Body of pancreas (tissue), 4 donors: ENCODE measurements around the gene PNPLA7. TPM values are rescaled to one million over a fixed set of nuclear protein-coding genes. Genes with fewer than 3 reads are reported as not detected.
"Not testable (repeated sequence)": the region's sequence is repeated elsewhere in the genome, so short reads cannot be mapped to it uniquely, and the experiment has no call there.

Source experiments
- ATAC-seq: fragments of 150-250 bp; one replicate; pipeline ENCODE4 v1.9.1; 2016
- DNase-seq, 4 donors: peaks; one replicate each; pipeline ENCODE4 v3.0.0-alpha.2; 2019
- H3K27ac ChIP-seq, 4 donors: fragments of 200-600 bp; sonication (generic); 1 replicate in 3 of 4; 2 replicates in 1 of 4; pipeline versions ENCODE4 v1.5.1 to v1.6.1; 2016 to 2019; ENCODE audit warnings: mild to moderate bottlenecking in 1 of 4, mixed read lengths in 1 of 4, moderate library complexity in 1 of 4
- H3K27me3 ChIP-seq, 2 donors: fragments of 200-600 bp; sonication (generic); one replicate each; pipeline ENCODE4 v1.6.0; 2016; ENCODE audit warnings: mild to moderate bottlenecking in 1 of 2
- H3K36me3 ChIP-seq, 2 donors: fragments of 200-600 bp; sonication (generic); replicated peaks in 1 of 2; 2 replicates each; pipeline ENCODE4 v1.5.1; 2016; ENCODE audit warnings: low read depth in 2 of 2; ENCODE audit not compliant: insufficient read depth in 1 of 2
- H3K4me1 ChIP-seq: fragments of 200-600 bp; sonication (generic); one replicate; pipeline ENCODE4 v1.6.0; 2016
- H3K4me3 ChIP-seq, 2 donors: fragments of 200-600 bp; sonication (generic); 1 replicate in 1 of 2; 2 replicates in 1 of 2; pipeline ENCODE4 v1.5.1; 2016 to 2019
- H3K9me3 ChIP-seq, 3 donors: fragments of 200-600 bp; sonication (generic); 1 replicate in 2 of 3; 2 replicates in 1 of 3; pipeline ENCODE4 v1.5.1; 2016
- CTCF ChIP-seq, 7 experiments: fragments of 450-650 bp in 4 of 7; fragments of 200-600 bp in 3 of 7; sonication (generic) in 3 of 7; IDR thresholded peaks; one replicate each; pipeline ENCODE4 v1.5.1; 2016 to 2019; ENCODE audit warnings: antibody characterized with exemption in 7 of 7
- POLR2A ChIP-seq, 3 donors: fragments of 450-650 bp; IDR thresholded peaks; one replicate each; pipeline ENCODE4 v1.6.1; 2016; ENCODE audit warnings: antibody characterized with exemption in 3 of 3, mild to moderate bottlenecking in 2 of 3
- WGBS, 2 donors: methylation state at CpG; one replicate each; pipeline ENCODE4 v1.1.5; 2017; 5-methylcytosine and 5-hydroxymethylcytosine counted together
- intact Hi-C: fragments of 100-400 bp; cut with DNase I; formaldehyde crosslinking; loops from one replicate; pipeline ENCODE4 v1.15.1; 2023
- total RNA-seq, 2 donors: library from RNA; depleted of rRNA; stranded (reverse); fragments of >200 nt; gene quantifications; one replicate each; pipeline ENCODE4 v1.1.0, GENCODE V29; 2016

The PNPLA7 gene
- total RNA-seq = 10 to 100 TPM; 16.1 to 27.7 TPM

- DNase-seq (peak; percentile 90 to 94 (median 94)), ATAC-seq (peak; percentile 76)
- H3K27ac ChIP-seq = peak within 1 kb of the TSS; percentile 71 to 94 (median 85)
- no peaks in the 10 kb centered on the region for H3K27me3 ChIP-seq
- intact Hi-C loops = no loop called here
- peak within 1 kb of the TSS; percentile 25 to 57 for H3K4me3 ChIP-seq
- TF ChIP-seq CTCF (IDR thresholded peaks at IDR 0.05) (no peak), POLR2A (IDR thresholded peaks at IDR 0.05) (peak in 2 of 3 donors; percentile 44 to 50)
- no peaks in the 10 kb centered on the region for H3K9me3 ChIP-seq
- peaks cover 35% of the 10 kb centered on the region for H3K4me1 ChIP-seq
- 0 to 2% methylated on average over 8 to 13 of the region's 13 CpGs for WGBS, 2 donors
- H3K36me3 ChIP-seq = peaks cover 0 to 1% of the 10 kb centered on the region in 2 donors
Measured at GRCh38 chr9:137550231-137550621, at the start of gene PNPLA7. PNPLA7 (minus strand) TSS chr9:137550402; CDS start chr9:137550197, 205 bp downstream.

GRCh38 chr9:137598943-137599342, 48.7 kb upstream of the PNPLA7 start:
- Histone ChIP-seq H3K4me3 (no peak overlapping the region), H3K4me1 (peaks cover 2% of the 10 kb centered on the region), H3K9me3 (no peaks in the 10 kb centered on the region), H3K27ac (no peak overlapping the region), H3K27me3 (no peaks in the 10 kb centered on the region), H3K36me3 (no peaks in the 10 kb centered on the region)
- no peak for DNase-seq
- TF ChIP-seq POLR2A (IDR thresholded peaks at IDR 0.05) (no peak), CTCF (IDR thresholded peaks at IDR 0.05) (no peak)
- no peak for ATAC-seq
- WGBS, 2 donors = 77 to 83% methylated on average over 6 to 8 of the region's 8 CpGs
- intact Hi-C loops = no loop called here

- WGBS, 2 donors = 75 to 92% methylated on average over 3 to 6 of the region's 7 CpGs
- intact Hi-C loops, H3K27me3 ChIP-seq, H3K4me3 ChIP-seq, ATAC-seq, H3K9me3 ChIP-seq, H3K36me3 ChIP-seq, DNase-seq, H3K27ac ChIP-seq: not testable (repeated sequence)
- H3K4me1 ChIP-seq = peaks cover 22% of the 10 kb centered on the region
Measured at GRCh38 chr9:137596577-137596976, 46.4 kb upstream of the PNPLA7 start.

- Histone ChIP-seq H3K4me3 (no peak overlapping the region), H3K4me1 (peaks cover 47% of the 10 kb centered on the region), H3K9me3 (no peaks in the 10 kb centered on the region), H3K27me3 (no peaks in the 10 kb centered on the region), H3K36me3 (no peaks in the 10 kb centered on the region), H3K27ac (peak overlapping the region; percentile 47 to 75 (median 68))
- peak; percentile 64 to 88 (median 78) for DNase-seq
- no peak for ATAC-seq
- 22 to 27% methylated on average over 11 to 12 of the region's 12 CpGs for WGBS, 2 donors
- intact Hi-C loops = no loop called here
- no peak for TF ChIP-seq POLR2A (IDR thresholded peaks at IDR 0.05)
- no peak for TF ChIP-seq CTCF (IDR thresholded peaks at IDR 0.05)
Measured at GRCh38 chr9:137593176-137593575, 43.0 kb upstream of the PNPLA7 start.

GRCh38 chr9:137592767-137593166, 42.6 kb upstream of the PNPLA7 start:
- intact Hi-C loops = no loop called here
- Histone ChIP-seq H3K27me3 (no peaks in the 10 kb centered on the region), H3K36me3 (no peaks in the 10 kb centered on the region), H3K9me3 (no peaks in the 10 kb centered on the region), H3K4me3 (no peak overlapping the region), H3K4me1 (peaks cover 49% of the 10 kb centered on the region), H3K27ac (peak overlapping the region; percentile 47 to 75 (median 68))
- DNase-seq (peak; percentile 83 to 93 (median 92)), ATAC-seq (peak; percentile 67)
- TF ChIP-seq POLR2A (IDR thresholded peaks at IDR 0.05) = no peak
- TF ChIP-seq CTCF (IDR thresholded peaks at IDR 0.05) = peak in 1 of 7 experiments; percentile 17
- 17 to 24% methylated on average over 5 to 7 of the region's 7 CpGs for WGBS, 2 donors
